Measurements from ENCODE around the gene OSBPL1A. TPM values are rescaled to one million over a fixed set of nuclear protein-coding genes. Genes with fewer than 3 reads are reported as not detected.

OSBPL1A gene
- total RNA-seq, 6 donors from 2014 or later, result 33.3 to 64.5 (median 55.4) TPM

DNA sequence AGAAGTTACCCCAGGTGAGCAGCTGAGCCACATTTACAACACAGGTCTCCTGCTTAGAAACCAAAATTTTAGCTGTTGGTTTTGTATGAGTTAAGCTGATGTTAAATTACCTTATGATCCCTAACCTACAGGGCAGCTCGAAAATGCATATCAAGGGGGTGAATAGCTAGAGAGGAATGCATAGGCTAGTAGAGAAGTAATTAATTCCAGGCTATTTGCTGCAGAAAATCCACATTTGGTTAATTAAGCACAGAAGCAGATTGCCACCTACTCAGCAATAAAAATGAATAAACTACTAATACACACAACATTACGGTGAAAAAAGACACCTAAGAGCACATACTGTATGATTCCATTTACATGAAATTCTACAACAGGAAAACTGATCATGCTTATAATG is 91.4 kb downstream of the OSBPL1A start:
- TF ChIP-seq, protein P1, sequence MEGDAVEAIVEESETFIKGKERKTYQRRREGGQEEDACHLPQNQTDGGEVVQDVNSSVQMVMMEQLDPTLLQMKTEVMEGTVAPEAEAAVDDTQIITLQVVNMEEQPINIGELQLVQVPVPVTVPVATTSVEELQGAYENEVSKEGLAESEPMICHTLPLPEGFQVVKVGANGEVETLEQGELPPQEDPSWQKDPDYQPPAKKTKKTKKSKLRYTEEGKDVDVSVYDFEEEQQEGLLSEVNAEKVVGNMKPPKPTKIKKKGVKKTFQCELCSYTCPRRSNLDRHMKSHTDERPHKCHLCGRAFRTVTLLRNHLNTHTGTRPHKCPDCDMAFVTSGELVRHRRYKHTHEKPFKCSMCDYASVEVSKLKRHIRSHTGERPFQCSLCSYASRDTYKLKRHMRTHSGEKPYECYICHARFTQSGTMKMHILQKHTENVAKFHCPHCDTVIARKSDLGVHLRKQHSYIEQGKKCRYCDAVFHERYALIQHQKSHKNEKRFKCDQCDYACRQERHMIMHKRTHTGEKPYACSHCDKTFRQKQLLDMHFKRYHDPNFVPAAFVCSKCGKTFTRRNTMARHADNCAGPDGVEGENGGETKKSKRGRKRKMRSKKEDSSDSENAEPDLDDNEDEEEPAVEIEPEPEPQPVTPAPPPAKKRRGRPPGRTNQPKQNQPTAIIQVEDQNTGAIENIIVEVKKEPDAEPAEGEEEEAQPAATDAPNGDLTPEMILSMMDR (IDR thresholded peaks at IDR 0.05), result no peak
- TF ChIP-seq POLR2A (IDR thresholded peaks at IDR 0.05) (no peak), EP300 (IDR thresholded peaks at IDR 0.05) (no peak)
- DNase-seq (no peak), ATAC-seq (ENCODE audit: low FRiP score in 2 of 2) (no peak)
- Histone ChIP-seq H3K4me3 (no peak overlapping the region), H3K9me3 (no peaks in the 10 kb centered on the region), H3K27ac (no peak overlapping the region), H3K36me3 (peaks cover 0 to 10% (median 0%) of the 10 kb centered on the region in 4 donors), H3K27me3 (no peaks in the 10 kb centered on the region), H3K4me1 (no peaks in the 10 kb centered on the region)
- 91 to 98% methylated on average over 2 of the region's 2 CpGs for WGBS, 2 donors

DNA sequence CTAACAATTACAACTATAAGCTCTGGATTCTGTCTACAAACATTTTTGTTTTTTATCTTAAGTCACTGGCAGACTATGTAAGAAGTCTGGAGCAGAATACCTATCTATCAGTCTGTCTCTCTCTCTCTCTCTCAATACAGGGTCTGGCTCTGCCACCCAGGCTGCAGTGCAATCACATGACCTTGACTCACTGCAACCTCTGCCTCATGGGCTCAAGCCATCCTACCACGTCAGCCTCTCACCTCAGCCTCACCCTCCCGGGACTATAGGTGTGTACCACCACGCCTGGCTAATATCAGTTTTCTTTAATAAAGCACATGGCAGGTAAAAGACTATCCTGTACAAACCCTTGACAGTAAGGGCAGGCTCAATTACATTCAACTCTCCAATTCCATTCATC is 96.9 kb downstream of the OSBPL1A start:
- Histone ChIP-seq H3K4me3 (peak overlapping the region in 1 of 4 donors; percentile 8), H3K27ac (no peak overlapping the region), H3K4me1 (no peaks in the 10 kb centered on the region), H3K9me3 (no peaks in the 10 kb centered on the region), H3K27me3 (no peaks in the 10 kb centered on the region), H3K36me3 (peaks cover 0 to 10% (median 0%) of the 10 kb centered on the region in 4 donors)
- ATAC-seq (ENCODE audit: low FRiP score in 2 of 2) (no peak), DNase-seq (no peak)
- TF ChIP-seq, protein P1 (IDR thresholded peaks at IDR 0.05), result no peak
- no peak for TF ChIP-seq EP300 (IDR thresholded peaks at IDR 0.05)
- no peak for TF ChIP-seq POLR2AphosphoS5 (IDR thresholded peaks at IDR 0.05)
- no peak for TF ChIP-seq POLR2A (IDR thresholded peaks at IDR 0.05)
- 95 to 98% methylated on average over 3 of the region's 3 CpGs for WGBS, 2 donors

GRCh38 chr18:24296276-24296675 is 101.3 kb downstream of the OSBPL1A start:
- DNase-seq (no peak), ATAC-seq (ENCODE audit: low FRiP score in 2 of 2) (no peak)
- no peaks in the 10 kb centered on the region for H3K9me3 ChIP-seq
- H3K4me1 ChIP-seq, result no peaks in the 10 kb centered on the region
- WGBS, 2 donors, result 60 to 62% methylated on average over 3 of the region's 3 CpGs
- no peak overlapping the region for H3K27ac ChIP-seq
- H3K27me3 ChIP-seq, result no peaks in the 10 kb centered on the region
- no peak for TF ChIP-seq POLR2A (IDR thresholded peaks at IDR 0.05)
- H3K36me3 ChIP-seq, result no peaks in the 10 kb centered on the region
- H3K4me3 ChIP-seq, result no peak overlapping the region

GRCh38 chr18:24293254-24293653 is 104.4 kb downstream of the OSBPL1A start:
- H3K9me3 ChIP-seq, result no peaks in the 10 kb centered on the region
- ATAC-seq (ENCODE audit: low FRiP score in 2 of 2) (no peak), DNase-seq (no peak)
- H3K27ac ChIP-seq, result no peak overlapping the region
- 91 to 95% methylated on average over 12 of the region's 12 CpGs for WGBS, 2 donors
- no peaks in the 10 kb centered on the region for H3K4me1 ChIP-seq
- H3K4me3 ChIP-seq, result no peak overlapping the region
- H3K27me3 ChIP-seq, result no peaks in the 10 kb centered on the region
- no peaks in the 10 kb centered on the region for H3K36me3 ChIP-seq
- TF ChIP-seq, protein P1 (IDR thresholded peaks at IDR 0.05), result no peak

GRCh38 chr18:24278591-24278990 is 119.0 kb downstream of the OSBPL1A start:
- Histone ChIP-seq H3K4me3 (no peak overlapping the region), H3K4me1 (peaks cover 9 to 15% (median 11%) of the 10 kb centered on the region in 4 donors), H3K27me3 (no peaks in the 10 kb centered on the region), H3K27ac (no peak overlapping the region), H3K9me3 (no peaks in the 10 kb centered on the region), H3K36me3 (no peaks in the 10 kb centered on the region)
- DNase-seq, result no peak
- no peak for ATAC-seq (ENCODE audit: low FRiP score in 2 of 2)
- WGBS, 2 donors, result 95 to 97% methylated on average over 3 of the region's 3 CpGs
- no peak for TF ChIP-seq POLR2A (IDR thresholded peaks at IDR 0.05)
- TF ChIP-seq, protein P1 (IDR thresholded peaks at IDR 0.05), result no peak
- TF ChIP-seq EP300 (IDR thresholded peaks at IDR 0.05), result no peak
- no peak for TF ChIP-seq POLR2AphosphoS5 (IDR thresholded peaks at IDR 0.05)
